OCI-LY1 (cell line): Measurements from ENCODE around the gene CINP.

ENCODE experiments used
- H2AFZ ChIP-seq: fragments of 200-600 bp; sonication (generic), shearing (Covaris generic); 2 replicates; pipeline ENCODE4 v1.6.0; 2014; ENCODE audit warnings: antibody characterized with exemption, mild to moderate bottlenecking, low read length
- H3F3A ChIP-seq: fragments of 200-600 bp; sonication (generic), shearing (Covaris generic); 2 replicates; pipeline ENCODE4 v1.6.0; 2014; ENCODE audit warnings: mild to moderate bottlenecking, antibody characterized with exemption, low read length, moderate library complexity; ENCODE audit not compliant: insufficient read depth
- H3K27ac ChIP-seq: fragments of 200-600 bp; sonication (generic); 2 replicates; pipeline ENCODE4 v1.5.1; 2014; ENCODE audit warnings: low read length, mixed run types, mild to moderate bottlenecking, low read depth; ENCODE audit not compliant: poor library complexity, severe bottlenecking
- H3K27me3 ChIP-seq: fragments of 200-600 bp; sonication (generic); 2 replicates; pipeline ENCODE4 v1.6.0; 2014; ENCODE audit warnings: antibody characterized with exemption, mild to moderate bottlenecking, low read length, moderate library complexity; ENCODE audit not compliant: insufficient read depth
- H3K36me3 ChIP-seq: fragments of 200-600 bp; sonication (generic); 2 replicates; pipeline ENCODE4 v1.6.1; 2014; ENCODE audit warnings: mild to moderate bottlenecking, antibody characterized with exemption, low read length, moderate library complexity, mixed read lengths; ENCODE audit not compliant: insufficient read depth
- H3K4me1 ChIP-seq: fragments of 200-600 bp; sonication (generic); 2 replicates; pipeline ENCODE4 v1.5.1; 2014; ENCODE audit warnings: mild to moderate bottlenecking, low read length, moderate library complexity; ENCODE audit not compliant: insufficient read depth, severe bottlenecking
- H3K4me2 ChIP-seq: fragments of 200-600 bp; sonication (generic), shearing (Covaris generic); 2 replicates; pipeline ENCODE4 v1.6.1; 2014; ENCODE audit warnings: low read length
- H3K4me3 ChIP-seq: fragments of 200-600 bp; sonication (generic); 2 replicates; pipeline ENCODE4 v1.5.1; 2014; ENCODE audit warnings: low read length, low read depth, mild to moderate bottlenecking, mixed read lengths; ENCODE audit not compliant: poor library complexity, severe bottlenecking
- H3K79me2 ChIP-seq: fragments of 200-600 bp; shearing (Covaris generic); 2 replicates; pipeline ENCODE4 v1.6.1; 2016; ENCODE audit warnings: mixed run types, low read length, mixed read lengths; ENCODE audit not compliant: insufficient read depth
- H3K9ac ChIP-seq: fragments of 200-600 bp; sonication (generic), shearing (Covaris generic); 2 replicates; pipeline ENCODE4 v1.6.1; 2014; ENCODE audit warnings: mild to moderate bottlenecking, low read length, mixed read lengths
- H3K9me2 ChIP-seq: fragments of 200-600 bp; sonication (generic), shearing (Covaris generic); 2 replicates; pipeline ENCODE4 v1.6.1; 2014; ENCODE audit warnings: low read depth, mild to moderate bottlenecking, low read length, mixed read lengths
- H3K9me3 ChIP-seq: fragments of 200-600 bp; shearing (Covaris generic); 2 replicates; pipeline ENCODE4 v1.6.1; 2014; ENCODE audit warnings: low read length, mixed read lengths
- H4K20me1 ChIP-seq: fragments of 200-600 bp; sonication (generic), shearing (Covaris generic); 2 replicates; pipeline ENCODE4 v1.6.0; 2016; ENCODE audit warnings: mild to moderate bottlenecking, low read length; ENCODE audit not compliant: insufficient read depth
- EZH2 ChIP-seq: fragments of 200-600 bp; sonication (generic), shearing (Covaris generic); IDR thresholded peaks from 2 replicates; pipeline ENCODE4 v1.8.0; 2017; ENCODE audit warnings: borderline replicate concordance, mixed run types, mild to moderate bottlenecking, antibody characterized with exemption, low read length, moderate library complexity, mixed read lengths
- TF ChIP-seq, protein P1 (sequence below): fragments of 200-600 bp; sonication (generic), shearing (Covaris generic); IDR thresholded peaks from 2 replicates; pipeline ENCODE4 v1.5.1; 2017; ENCODE audit warnings: mild to moderate bottlenecking, antibody characterized with exemption, low read length, moderate library complexity, mixed read lengths

The CINP gene

GRCh38 chr14:102362545-102363181, at the start of gene CINP, which contains the start of gene TECPR2:
Gene CINP (minus strand): TSS chr14:102362890. CDS start chr14:102362851, 39 bp downstream.
Gene TECPR2 (plus strand): TSS chr14:102362941. CDS start chr14:102376722, 13,781 bp downstream.
- Histone ChIP-seq H3F3A (no peaks in the 10 kb centered on the region), H3K4me3 (peak within 1 kb of the TSS; percentile 69), H3K9ac (peak within 1 kb of the TSS; percentile 72), H3K9me2 (no peaks in the 10 kb centered on the region), H3K27me3 (no peaks in the 10 kb centered on the region), H3K27ac (no peak within 1 kb of the TSS), H4K20me1 (no peaks in the 10 kb centered on the region), H3K4me2 (peak within 1 kb of the TSS; percentile 97), H3K9me3 (no peaks in the 10 kb centered on the region), H3K36me3 (no peaks in the 10 kb centered on the region), H2AFZ (no peak within 1 kb of the TSS), H3K79me2 (no peaks in the 10 kb centered on the region), H3K4me1 (peaks cover 25% of the 10 kb centered on the region)
- TF ChIP-seq, protein P1, sequence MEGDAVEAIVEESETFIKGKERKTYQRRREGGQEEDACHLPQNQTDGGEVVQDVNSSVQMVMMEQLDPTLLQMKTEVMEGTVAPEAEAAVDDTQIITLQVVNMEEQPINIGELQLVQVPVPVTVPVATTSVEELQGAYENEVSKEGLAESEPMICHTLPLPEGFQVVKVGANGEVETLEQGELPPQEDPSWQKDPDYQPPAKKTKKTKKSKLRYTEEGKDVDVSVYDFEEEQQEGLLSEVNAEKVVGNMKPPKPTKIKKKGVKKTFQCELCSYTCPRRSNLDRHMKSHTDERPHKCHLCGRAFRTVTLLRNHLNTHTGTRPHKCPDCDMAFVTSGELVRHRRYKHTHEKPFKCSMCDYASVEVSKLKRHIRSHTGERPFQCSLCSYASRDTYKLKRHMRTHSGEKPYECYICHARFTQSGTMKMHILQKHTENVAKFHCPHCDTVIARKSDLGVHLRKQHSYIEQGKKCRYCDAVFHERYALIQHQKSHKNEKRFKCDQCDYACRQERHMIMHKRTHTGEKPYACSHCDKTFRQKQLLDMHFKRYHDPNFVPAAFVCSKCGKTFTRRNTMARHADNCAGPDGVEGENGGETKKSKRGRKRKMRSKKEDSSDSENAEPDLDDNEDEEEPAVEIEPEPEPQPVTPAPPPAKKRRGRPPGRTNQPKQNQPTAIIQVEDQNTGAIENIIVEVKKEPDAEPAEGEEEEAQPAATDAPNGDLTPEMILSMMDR: no peak
- TF ChIP-seq EZH2: no peak

DNA sequence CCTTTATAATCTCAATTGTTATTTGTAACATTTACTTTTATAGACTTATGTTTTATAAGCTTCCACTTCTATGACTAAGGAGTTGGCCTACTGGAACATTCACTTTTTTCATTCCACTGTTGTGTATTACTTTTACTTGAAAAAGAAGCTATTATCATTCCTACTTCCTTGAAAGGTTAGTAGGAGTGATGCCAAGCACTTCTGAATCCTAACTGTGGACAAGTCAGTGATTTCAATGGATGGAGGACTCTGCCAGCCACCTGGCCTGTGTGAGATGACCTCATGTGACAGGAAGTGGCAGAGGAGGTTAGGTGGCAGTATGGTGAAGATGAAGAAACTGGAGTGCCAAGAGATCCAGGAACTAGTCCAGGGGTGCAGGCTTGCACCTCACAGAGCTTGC, 46.0 kb upstream of the CINP start:
- Histone ChIP-seq H3K4me2 (no peak overlapping the region), H3K9me3 (no peaks in the 10 kb centered on the region), H3K4me3 (no peak overlapping the region), H3K27me3 (no peaks in the 10 kb centered on the region), H3K36me3 (no peaks in the 10 kb centered on the region), H3K4me1 (no peaks in the 10 kb centered on the region), H3K9ac (no peak overlapping the region), H3K9me2 (no peaks in the 10 kb centered on the region), H3K79me2 (no peaks in the 10 kb centered on the region), H3F3A (no peaks in the 10 kb centered on the region), H4K20me1 (no peaks in the 10 kb centered on the region), H3K27ac (no peak overlapping the region), H2AFZ (no peak overlapping the region)
- TF ChIP-seq, protein P1: no peak
- no peak for TF ChIP-seq EZH2

DNA sequence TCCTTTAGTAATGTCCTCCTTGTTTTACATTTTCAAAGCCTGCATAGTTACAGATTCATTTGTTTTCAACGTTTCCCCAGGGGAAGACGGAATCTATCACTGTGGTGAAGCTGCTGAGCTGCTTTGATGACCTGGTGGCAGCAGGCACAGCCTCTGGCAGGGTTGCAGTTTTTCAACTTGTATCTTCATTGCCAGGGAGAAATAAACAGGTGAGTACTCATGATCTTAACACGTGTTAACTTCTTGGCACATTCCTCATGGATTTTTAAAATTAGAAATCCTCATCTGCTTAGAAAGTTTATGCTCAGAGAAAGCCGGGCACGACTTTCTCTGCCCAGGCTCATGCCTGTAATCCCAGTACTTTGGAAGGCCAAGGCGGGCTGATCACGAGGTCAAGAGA, 44.6 kb upstream of the CINP start:
- Histone ChIP-seq H3K27me3 (no peaks in the 10 kb centered on the region), H3K27ac (no peak overlapping the region), H3F3A (no peaks in the 10 kb centered on the region)

More for the DNA sequence above, 44.6 kb upstream of the CINP start:
- no peaks in the 10 kb centered on the region for H3K9me2 ChIP-seq
- no peaks in the 10 kb centered on the region for H3K36me3 ChIP-seq
- TF ChIP-seq EZH2: no peak
- TF ChIP-seq, protein P1: no peak
- no peak overlapping the region for H3K9ac ChIP-seq
- H4K20me1 ChIP-seq: no peaks in the 10 kb centered on the region
- 0 out of 2 replicates have a peak, but pooled peaks cover 3% of the 10 kb centered on the region for H3K9me3 ChIP-seq
- H3K4me1 ChIP-seq: no peaks in the 10 kb centered on the region
- no peak overlapping the region for H3K4me2 ChIP-seq
- H3K79me2 ChIP-seq: no peaks in the 10 kb centered on the region
- no peak overlapping the region for H3K4me3 ChIP-seq
- H2AFZ ChIP-seq: no peak overlapping the region
